Heart right ventricle (tissue), 16 donors: ENCODE results near the gene JUND. TPM values are rescaled to one million over a fixed set of nuclear protein-coding genes. Genes with fewer than 3 reads are reported as not detected.

Experiments
- ATAC-seq, 8 donors: fragments of 200-7000 bp; cut with Tn5 transposase; one replicate each; pipeline ENCODE4 v1.9.1; 2020; ENCODE audit warnings: mild to moderate bottlenecking in 8 of 8, moderate library complexity in 8 of 8, moderate number of reproducible peaks in 1 of 8
- DNase-seq, 2 donors: peaks; one replicate each; pipeline ENCODE4 v3.0.0-alpha.2; 2020
- H3K27ac ChIP-seq, 10 donors: fragments of 200-600 bp; sonication (generic) in 2 of 10; one replicate each; pipeline versions ENCODE4 v1.5.0 to v1.8.0; 2020 to 2022; ENCODE audit warnings: mild to moderate bottlenecking in 3 of 10
- H3K27me3 ChIP-seq, 7 donors: fragments of 200-600 bp; one replicate each; pipeline ENCODE4 v1.8.0; 2021 to 2022; ENCODE audit warnings: mild to moderate bottlenecking in 2 of 7
- H3K36me3 ChIP-seq, 9 donors: fragments of 200-600 bp; sonication (generic) in 1 of 9; one replicate each; pipeline versions ENCODE4 v1.5.0 to v1.8.0; 2020 to 2022; ENCODE audit warnings: mild to moderate bottlenecking in 2 of 9
- H3K4me1 ChIP-seq, 9 donors: fragments of 200-600 bp; sonication (generic) in 1 of 9; one replicate each; pipeline versions ENCODE4 v1.5.0 to v1.8.0; 2020 to 2022; ENCODE audit warnings: mild to moderate bottlenecking in 4 of 9
- H3K4me3 ChIP-seq, 10 donors: fragments of 200-600 bp; sonication (generic) in 2 of 10; one replicate each; pipeline versions ENCODE4 v1.5.0 to v1.8.0; 2020 to 2022; ENCODE audit warnings: mild to moderate bottlenecking in 7 of 10, moderate library complexity in 2 of 10
- H3K9me3 ChIP-seq, 11 donors: fragments of 200-600 bp in 10 of 11; sonication (generic) in 2 of 11; one replicate each; pipeline versions ENCODE4 v1.5.0 to v1.8.0; 2013 to 2022; ENCODE audit warnings: mild to moderate bottlenecking in 2 of 11, control low read depth in 1 of 11, moderate library complexity in 1 of 11
- WGBS, 2 donors: extraction: QIAGEN DNeasy Blood & Tissue Kit; methylation state at CpG; one replicate each; pipeline ENCODE4 v1.1.7; 2013; ENCODE audit warnings: inconsistent platforms in 1 of 2; 5-methylcytosine and 5-hydroxymethylcytosine counted together
- intact Hi-C, 10 donors: fragments of 100-400 bp; cut with DNase I; formaldehyde crosslinking; loops; one replicate each; pipeline versions ENCODE4 v1.11.1 to v1.14.2; 2022
- polyA plus RNA-seq, 2 donors: library from polyadenylated mRNA; stranded (reverse); fragments of 200-250 nt; gene quantifications; one replicate each; pipeline ENCODE4 v1.2.3, GENCODE V29; 2013
- total RNA-seq, 10 donors: library from RNA; stranded (reverse); fragmentation: NEBNext Ultra II Directional in 3 of 10; extraction: Animal tissue kit (Norgen Biotek cat#: 25700) in 3 of 10; gene quantifications; one replicate each; pipeline versions ENCODE4 v1.2.1 to v1.2.4, GENCODE V29; 2021 to 2023
- TF ChIP-seq, protein P1 (sequence below), 9 donors: fragments of 200-600 bp; sonication (generic) in 2 of 9; IDR thresholded peaks; one replicate each; pipeline versions ENCODE4 v1.5.0 to v1.8.0; 2021 to 2022; ENCODE audit warnings: antibody characterized with exemption in 9 of 9, mild to moderate bottlenecking in 5 of 9, moderate library complexity in 1 of 9
- donor health status: Arrhythmogenic right ventricular cardiomyopathy.
- donor health status: ischemic (EF 13 %, LVEDD 7.1; RV severe dilation, severe dysfunction).
- donor health status: healthy with polysubstance abuse.
- donor health status: DM: no; HTN: yes; CAD: no.
- donor health status: DM: no; HTN: no; CAD: no.
- donor health status: ischemic (EF 25% LVEDD 6.9; RV normal size, moderate dysfunction).
- donor health status: ischemic (EF 25% LVEDD 5.7; RV mildly dilated, moderate dysfunction).
- donor health status: healthy.
- donor health status: DM: yes; HTN: yes; CAD: no.
- donor health status: Ischemic cardiomyopathy.
- donor health status: ischemic (EF 35%, LVEDD 5.7; RV mildly dilated, moderate dysfunction).
- donor health status: nonischemic (EF 11% LVEDD 7.7; RV severe dilation, severe dysfunction).
- donor health status: DM: yes; HTN: yes; CAD: no.
- donor health status: PGD.
- donor health status: ischemic (EF 29% LVEDD 5.4; RV normal size, mild dysfunction).
- donor health status: nonischemic (EF 23%, LVEDD 6.1; RV moderate dilation, normal function).

JUND gene
- total and polyA plus RNA-seq, 12 donors, result 93.7 to 278 (median 133) TPM

DNA sequence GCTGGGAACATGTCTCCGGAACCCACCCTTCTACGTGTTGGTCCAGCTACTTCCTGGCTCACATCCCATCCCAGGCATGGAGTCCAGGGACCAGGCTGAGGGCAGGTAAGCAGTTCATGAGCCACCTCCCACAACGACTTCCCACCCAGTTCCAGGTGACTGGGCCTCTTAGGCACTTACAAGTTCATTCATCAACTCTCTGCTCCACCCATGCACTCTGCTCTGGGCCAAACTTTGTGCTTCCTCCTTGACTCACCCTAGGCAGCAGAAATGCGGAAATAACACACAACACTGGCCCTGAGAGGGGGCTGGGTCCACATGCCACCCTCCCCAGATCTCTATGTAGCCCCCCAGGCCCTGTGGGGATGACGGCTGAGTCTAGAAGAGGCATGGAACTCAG is 27.7 kb downstream of the JUND start:
- peaks cover 0 to 16% (median 10%) of the 10 kb centered on the region in 7 donors for H3K27me3 ChIP-seq
- peak in 1 of 8 donors; percentile 39 for ATAC-seq

DNA sequence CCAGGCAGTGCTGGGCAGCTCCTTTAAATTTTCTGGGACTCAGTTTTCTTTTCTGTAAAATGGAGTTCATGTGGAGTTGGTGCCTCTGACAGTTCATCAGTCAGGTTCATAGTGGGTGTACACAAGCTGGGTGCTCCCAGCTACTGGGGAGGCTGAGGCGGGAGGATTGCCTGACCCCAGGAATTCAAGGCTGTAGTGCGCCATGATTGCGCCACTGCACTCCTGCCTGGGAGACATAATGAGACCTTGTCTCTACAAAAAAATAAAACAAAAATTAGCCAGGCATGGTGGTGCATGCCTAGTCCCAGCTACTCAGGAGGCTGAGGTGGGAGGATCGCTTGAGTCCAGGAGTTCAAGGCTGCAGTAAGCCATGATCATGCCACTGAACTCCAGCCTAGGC is 28.3 kb downstream of the JUND start:
- Histone ChIP-seq H3K36me3 (peaks cover 0 to 11% (median 0%) of the 10 kb centered on the region in 9 donors), H3K27me3 (peaks cover 0 to 16% (median 10%) of the 10 kb centered on the region in 7 donors), H3K4me1 (peaks cover 0 to 10% (median 0%) of the 10 kb centered on the region in 9 donors), H3K4me3 (no peak overlapping the region), H3K9me3 (peaks cover 0 to 10% (median 0%) of the 10 kb centered on the region in 11 donors), H3K27ac (no peak overlapping the region)
- intact Hi-C loops, result loop anchor here (2.0 to 10.0 kb wide), 8 partner anchors 41 to 246 kb away; partner anchors contain the start of genes MPV17L2 (in 2 of the 10) and ARRDC2 (in 1 of the 10)
- no peak for DNase-seq
- TF ChIP-seq, protein P1, sequence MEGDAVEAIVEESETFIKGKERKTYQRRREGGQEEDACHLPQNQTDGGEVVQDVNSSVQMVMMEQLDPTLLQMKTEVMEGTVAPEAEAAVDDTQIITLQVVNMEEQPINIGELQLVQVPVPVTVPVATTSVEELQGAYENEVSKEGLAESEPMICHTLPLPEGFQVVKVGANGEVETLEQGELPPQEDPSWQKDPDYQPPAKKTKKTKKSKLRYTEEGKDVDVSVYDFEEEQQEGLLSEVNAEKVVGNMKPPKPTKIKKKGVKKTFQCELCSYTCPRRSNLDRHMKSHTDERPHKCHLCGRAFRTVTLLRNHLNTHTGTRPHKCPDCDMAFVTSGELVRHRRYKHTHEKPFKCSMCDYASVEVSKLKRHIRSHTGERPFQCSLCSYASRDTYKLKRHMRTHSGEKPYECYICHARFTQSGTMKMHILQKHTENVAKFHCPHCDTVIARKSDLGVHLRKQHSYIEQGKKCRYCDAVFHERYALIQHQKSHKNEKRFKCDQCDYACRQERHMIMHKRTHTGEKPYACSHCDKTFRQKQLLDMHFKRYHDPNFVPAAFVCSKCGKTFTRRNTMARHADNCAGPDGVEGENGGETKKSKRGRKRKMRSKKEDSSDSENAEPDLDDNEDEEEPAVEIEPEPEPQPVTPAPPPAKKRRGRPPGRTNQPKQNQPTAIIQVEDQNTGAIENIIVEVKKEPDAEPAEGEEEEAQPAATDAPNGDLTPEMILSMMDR (IDR thresholded peaks at IDR 0.05), result no peak
- ATAC-seq, result no peak
- 84 to 92% methylated on average over 4 of the region's 4 CpGs for WGBS, 2 donors

More for the DNA sequence above, 27.7 kb downstream of the JUND start:
- no peak overlapping the region for H3K4me3 ChIP-seq
- peaks cover 0 to 10% (median 0%) of the 10 kb centered on the region in 11 donors for H3K9me3 ChIP-seq
- WGBS, 2 donors, result 51 to 61% methylated on average over 5 of the region's 5 CpGs
- TF ChIP-seq, protein P1 (IDR thresholded peaks at IDR 0.05), result no peak
- peaks cover 0 to 10% (median 0%) of the 10 kb centered on the region in 9 donors for H3K4me1 ChIP-seq
- H3K36me3 ChIP-seq, result peaks cover 0 to 11% (median 0%) of the 10 kb centered on the region in 9 donors
- H3K27ac ChIP-seq, result no peak overlapping the region
- intact Hi-C loops, result loop anchor here (2.0 to 10.0 kb wide), 8 partner anchors 41 to 246 kb away; partner anchors contain the start of genes MPV17L2 (in 2 of the 10) and ARRDC2 (in 1 of the 10)
- no peak for DNase-seq

DNA sequence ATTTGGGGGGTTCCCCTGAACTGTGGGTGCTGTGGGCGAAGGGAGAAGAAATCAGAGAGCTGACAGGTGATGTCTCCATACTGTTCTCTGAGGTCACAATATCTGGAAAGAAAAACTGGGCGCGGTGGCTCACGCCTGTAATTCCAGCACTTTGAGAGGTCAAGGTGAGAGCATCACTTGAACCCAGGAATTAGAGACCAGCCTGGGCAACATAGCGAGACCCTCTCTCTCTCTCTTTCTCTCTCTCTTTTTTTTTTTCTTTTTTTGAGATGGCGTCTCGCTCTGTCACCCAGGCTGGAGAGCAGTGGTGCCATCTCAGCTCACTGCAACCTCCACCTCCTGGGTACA is 29.1 kb downstream of the JUND start:
- H3K27me3 ChIP-seq, result peaks cover 0 to 16% (median 10%) of the 10 kb centered on the region in 7 donors
- TF ChIP-seq, protein P1 (IDR thresholded peaks at IDR 0.05), result no peak
- H3K27ac ChIP-seq, result no peak overlapping the region
- H3K36me3 ChIP-seq, result peaks cover 0 to 6% (median 0%) of the 10 kb centered on the region in 9 donors
- intact Hi-C loops, result loop anchor here (1.0 to 10.0 kb wide), 10 partner anchors 40 to 245 kb away; partner anchors contain the start of genes MPV17L2 (in 2 of the 10) and ARRDC2 (in 1 of the 10)
- ATAC-seq (no peak), DNase-seq (no peak)
- H3K4me3 ChIP-seq, result no peak overlapping the region
- 81 to 82% methylated on average over 7 of the region's 7 CpGs for WGBS, 2 donors
- peaks cover 0 to 10% (median 0%) of the 10 kb centered on the region in 11 donors for H3K9me3 ChIP-seq
- peaks cover 0 to 10% (median 0%) of the 10 kb centered on the region in 9 donors for H3K4me1 ChIP-seq

DNA sequence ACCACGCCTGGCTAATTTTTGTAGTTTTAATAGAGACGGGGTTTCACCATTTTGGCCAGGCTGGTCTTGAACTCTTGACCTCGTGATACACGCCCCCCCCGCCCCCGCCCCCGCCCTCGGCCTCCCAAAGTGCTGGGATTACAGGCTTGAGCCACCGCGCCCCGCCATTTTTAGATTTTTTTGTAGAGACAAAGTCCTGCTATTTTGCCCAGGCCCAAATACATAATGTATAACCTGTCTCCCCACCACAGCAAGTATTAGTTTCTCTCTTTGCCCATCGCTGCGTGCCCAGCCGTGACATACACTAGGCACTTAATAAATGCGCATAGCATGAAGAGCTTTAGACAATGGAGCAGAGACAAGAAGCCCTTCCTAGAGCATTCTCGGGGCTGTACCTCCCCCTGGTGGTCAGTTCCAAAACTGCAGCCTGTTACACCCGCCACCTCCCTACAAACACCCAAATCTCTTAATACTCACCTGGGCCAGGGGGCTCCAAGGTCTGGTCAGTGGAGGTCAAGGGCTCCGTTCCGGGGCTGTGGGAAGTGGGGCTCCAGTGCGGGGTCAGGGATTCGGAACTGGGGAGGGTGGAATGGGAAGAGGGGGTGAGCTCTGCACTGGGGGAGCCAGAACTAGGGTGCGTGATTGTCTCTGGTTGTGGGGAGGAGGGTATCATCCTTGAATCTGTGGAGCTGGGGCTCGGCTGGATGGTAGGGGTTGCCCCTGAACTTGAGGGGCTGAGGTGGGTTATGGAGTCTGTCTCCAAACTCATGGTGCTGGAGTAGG is 29.6 kb downstream of the JUND start:
- peak; percentile 58 to 81 (median 72) for ATAC-seq
- peak; percentile 69 to 71 for DNase-seq
- 20 to 24% methylated on average over 23 of the region's 23 CpGs for WGBS, 2 donors
- peaks cover 0 to 10% (median 0%) of the 10 kb centered on the region in 11 donors for H3K9me3 ChIP-seq
- H3K4me1 ChIP-seq, result peaks cover 0 to 10% (median 0%) of the 10 kb centered on the region in 9 donors
- peaks cover 0 to 16% (median 10%) of the 10 kb centered on the region in 7 donors for H3K27me3 ChIP-seq
- TF ChIP-seq, protein P1 (IDR thresholded peaks at IDR 0.05), result peak; percentile 89 to 94 (median 92)
- intact Hi-C loops, result loop anchor here (1.0 to 10.0 kb wide), 12 partner anchors 39 to 244 kb away; partner anchors contain the start of genes MPV17L2 (in 2 of the 10), ARRDC2 (in 1 of the 10) and RAB3A (in 1 of the 10)
- H3K36me3 ChIP-seq, result peaks cover 0 to under 1% (median 0%) of the 10 kb centered on the region in 9 donors
- H3K27ac ChIP-seq, result no peak overlapping the region
- H3K4me3 ChIP-seq, result no peak overlapping the region
